NCI-H1436 treated with DMSO at 0.1 percent for 48 hours (cell line): ENCODE results near the gene APOBEC3F.
"Not testable (repeated sequence)": the region's sequence is repeated elsewhere in the genome, so short reads cannot be mapped to it uniquely, and the experiment has no call there.

Experiments
- DNase-seq: peaks from one replicate; lab custom pipeline; 2025; lab: John Stamatoyannopoulos, UW

Gene APOBEC3F

DNA sequence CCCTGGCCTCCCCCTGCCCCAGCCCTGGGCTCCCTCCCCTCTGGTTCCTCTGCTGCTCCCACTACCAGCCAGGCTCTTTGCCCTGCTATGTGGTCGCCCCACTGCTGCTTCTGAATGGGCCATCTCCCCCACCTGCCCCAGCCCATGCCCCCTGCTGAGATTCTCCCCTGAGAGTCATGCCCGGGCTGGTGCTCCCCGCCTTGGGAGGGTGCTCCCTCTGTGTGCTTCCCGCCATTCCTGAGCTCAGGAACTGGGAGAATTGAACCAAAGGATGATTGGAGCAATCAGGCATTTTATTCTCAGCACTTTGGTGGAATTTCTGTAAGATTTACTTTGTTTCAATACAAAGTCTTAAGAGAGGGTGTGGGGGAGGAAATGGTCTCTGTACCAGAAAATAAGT is 12.9 kb upstream of the APOBEC3F start:
- DNase-seq: no peak

DNA sequence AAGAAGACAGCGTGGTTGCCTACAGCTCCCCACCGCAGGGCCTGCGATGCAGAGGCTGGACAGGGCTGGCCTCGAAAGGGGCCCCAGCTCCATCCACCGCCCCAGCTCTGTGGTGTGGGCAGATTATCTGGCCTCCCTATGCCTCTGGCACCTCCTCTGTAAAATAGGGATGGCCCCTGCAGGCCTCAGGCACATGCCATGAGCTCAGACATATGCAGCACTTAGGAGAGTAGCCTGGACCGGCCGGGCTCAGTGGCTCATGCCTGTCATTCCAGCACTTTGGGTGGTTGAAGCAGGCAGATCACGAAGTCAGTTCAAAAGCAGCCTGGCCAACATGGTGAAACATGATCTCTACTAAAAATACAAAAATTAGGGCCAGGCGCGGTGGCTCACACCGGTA is 12.4 kb upstream of the APOBEC3F start:
- DNase-seq: no peak

- DNase-seq: no peak
These were observed 11.4 kb upstream of the APOBEC3F start for GRCh38 chr22:39029227-39029626.

DNA sequence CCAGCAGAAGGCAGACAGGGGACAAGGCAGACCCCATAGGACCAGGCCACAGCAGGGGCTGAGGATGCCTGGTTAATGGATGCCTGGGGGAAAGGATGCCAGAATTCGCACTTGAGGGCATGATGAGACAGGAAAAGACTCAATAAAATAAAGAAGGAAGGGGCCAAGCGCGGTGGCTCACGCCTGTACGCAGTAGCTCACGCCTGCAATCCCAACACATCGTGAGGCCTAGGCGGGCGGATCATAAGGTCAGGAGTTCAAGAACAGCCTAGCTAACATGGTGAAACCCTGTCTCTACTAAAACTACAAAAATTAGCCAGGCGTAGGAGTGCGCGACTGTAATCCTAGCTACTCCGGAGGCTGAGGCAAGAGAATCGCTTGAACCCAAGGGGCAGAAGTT is 10.0 kb upstream of the APOBEC3F start:
- DNase-seq: no peak

DNA sequence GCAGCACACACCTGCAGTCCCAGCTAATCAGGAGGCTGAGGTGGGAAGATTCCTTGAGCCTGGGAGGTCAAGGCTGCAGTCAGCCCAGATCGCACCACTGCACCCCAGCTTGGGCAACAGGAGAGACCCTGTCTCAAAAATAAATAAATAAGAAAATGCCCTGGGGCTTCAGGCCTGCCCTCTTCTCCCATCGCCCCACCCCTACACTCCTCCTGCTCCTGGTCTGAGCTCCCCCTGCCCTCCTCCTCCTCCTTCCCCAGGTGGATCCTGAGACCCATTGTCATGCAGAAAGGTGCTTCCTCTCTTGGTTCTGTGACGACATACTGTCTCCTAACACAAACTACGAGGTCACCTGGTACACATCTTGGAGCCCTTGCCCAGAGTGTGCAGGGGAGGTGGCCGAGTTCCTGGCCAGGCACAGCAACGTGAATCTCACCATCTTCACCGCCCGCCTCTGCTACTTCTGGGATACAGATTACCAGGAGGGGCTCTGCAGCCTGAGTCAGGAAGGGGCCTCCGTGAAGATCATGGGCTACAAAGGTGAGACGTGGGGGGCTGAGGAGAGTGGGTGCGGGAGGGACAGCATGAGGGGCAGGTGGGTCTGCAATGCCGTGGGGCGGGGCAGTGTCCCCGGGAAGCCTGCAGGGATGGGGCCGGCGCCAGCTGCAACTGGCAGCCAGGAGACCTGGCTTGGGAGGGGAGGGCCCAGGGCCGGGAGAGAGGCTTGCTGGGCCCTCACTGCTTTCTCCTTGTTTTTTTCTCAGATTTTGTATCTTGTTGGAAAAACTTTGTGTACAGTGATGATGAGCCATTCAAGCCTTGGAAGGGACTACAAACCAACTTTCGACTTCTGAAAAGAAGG is 9.0 kb upstream of the APOBEC3F start:
- not testable (repeated sequence) for DNase-seq

DNA sequence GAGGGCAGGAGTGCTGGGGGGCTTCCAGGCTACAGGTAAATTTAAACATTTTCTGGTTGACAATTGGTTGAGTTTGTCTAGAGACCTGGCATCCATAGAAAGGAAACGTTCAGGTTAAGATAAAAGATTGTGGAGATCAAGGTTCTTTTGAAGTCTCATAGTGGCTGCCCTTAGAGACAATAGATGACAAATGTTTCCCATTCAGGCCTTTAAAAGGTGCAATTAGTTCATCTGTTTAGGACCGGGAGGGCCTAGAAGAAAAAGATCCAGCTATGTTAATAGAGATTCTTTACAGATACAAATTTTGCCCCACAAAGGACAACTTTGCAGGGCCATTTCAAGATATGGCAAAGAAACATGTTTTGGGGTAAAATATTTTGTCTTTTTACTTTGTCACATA is 3.6 kb upstream of the APOBEC3F start:
- not testable (repeated sequence) for DNase-seq

GRCh38 chr22:39039306-39040126 is 1.1 kb upstream of the APOBEC3F start:
- no peak for DNase-seq

GRCh38 chr22:39040155-39040537 is 518 bp upstream of the APOBEC3F start:
- not testable (repeated sequence) for DNase-seq

- no peak for DNase-seq
These were observed 1.2 kb downstream of the APOBEC3F start for GRCh38 chr22:39041908-39042307.

DNA sequence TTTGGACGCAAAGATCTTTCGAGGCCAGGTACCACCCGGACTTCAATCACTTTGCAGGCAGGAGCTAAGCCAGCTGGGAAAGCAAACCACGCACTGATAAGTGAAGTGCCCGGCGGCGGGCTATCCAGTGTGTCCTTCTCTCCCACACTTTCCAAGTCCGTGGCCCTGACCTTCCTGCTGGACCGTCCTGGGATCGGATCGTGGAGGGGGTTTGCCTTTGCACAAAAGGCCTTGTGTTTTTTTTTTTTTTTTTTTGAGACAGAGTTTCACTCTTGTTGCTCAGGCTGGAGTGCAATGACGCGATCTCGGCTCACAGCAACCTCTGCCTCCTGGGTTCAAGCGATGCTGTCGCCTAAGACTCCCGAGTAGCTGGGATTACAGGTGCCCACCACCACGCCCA is 2.4 kb downstream of the APOBEC3F start:
- not testable (repeated sequence) for DNase-seq

- not testable (repeated sequence) for DNase-seq
These were observed 4.5 kb downstream of the APOBEC3F start for GRCh38 chr22:39045136-39045535.

DNA sequence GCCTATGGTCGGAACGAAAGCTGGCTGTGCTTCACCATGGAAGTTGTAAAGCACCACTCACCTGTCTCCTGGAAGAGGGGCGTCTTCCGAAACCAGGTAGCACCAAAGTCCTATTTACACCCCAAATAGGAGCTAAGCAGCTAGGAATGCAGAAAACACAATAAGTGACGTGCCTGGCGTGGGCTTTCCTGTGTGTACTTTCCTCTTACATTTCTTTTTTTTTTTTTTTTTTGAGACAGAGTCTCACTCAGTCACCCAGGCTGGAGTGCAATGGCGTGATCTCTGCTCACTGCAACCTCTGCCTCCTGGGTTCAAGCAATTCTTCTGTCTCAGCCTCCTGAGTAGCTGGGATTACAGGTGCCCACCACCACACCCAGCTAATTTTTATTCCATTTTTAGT is 8.8 kb downstream of the APOBEC3F start:
- DNase-seq: not testable (repeated sequence)

DNA sequence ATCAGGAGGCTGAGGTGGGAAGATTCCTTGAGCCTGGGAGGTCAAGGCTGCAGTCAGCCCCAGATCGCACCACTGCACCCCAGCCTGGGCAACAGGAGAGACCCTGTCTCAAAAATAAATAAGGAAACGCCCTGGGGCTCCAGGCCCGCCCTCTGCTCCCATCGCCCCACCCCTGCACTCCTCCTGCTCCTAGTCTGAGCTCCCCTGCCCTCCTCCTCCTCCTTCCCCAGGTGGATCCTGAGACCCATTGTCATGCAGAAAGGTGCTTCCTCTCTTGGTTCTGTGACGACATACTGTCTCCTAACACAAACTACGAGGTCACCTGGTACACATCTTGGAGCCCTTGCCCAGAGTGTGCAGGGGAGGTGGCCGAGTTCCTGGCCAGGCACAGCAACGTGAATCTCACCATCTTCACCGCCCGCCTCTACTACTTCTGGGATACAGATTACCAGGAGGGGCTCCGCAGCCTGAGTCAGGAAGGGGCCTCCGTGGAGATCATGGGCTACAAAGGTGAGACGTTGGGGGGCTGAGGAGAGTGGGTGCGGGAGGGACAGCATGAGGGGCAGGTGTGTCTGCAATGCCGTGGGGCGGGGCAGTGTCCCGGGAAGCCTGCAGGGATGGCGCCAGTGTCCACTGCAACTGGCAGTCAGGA is 11.3 kb downstream of the APOBEC3F start:
- not testable (repeated sequence) for DNase-seq

DNA sequence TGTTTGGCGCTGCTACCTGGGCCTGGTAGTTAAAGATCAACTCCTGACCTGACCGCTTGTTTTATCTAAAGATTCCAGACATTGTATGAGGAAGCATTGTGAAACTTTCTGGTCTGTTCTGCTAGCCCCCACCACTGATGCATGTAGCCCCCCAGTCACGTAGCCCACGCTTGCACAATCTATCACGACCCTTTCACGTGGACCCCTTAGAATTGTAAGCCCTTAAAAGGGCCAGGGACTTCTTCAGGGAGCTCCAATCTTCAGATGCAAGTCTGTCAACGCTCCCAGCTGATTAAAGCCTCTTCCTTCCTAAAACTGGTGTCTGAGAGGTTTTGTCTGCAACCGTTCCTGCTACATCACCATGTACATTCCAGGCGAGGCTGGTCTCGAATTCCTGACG is 15.0 kb downstream of the APOBEC3F start:
- DNase-seq: no peak

GRCh38 chr22:39061290-39061689 is 20.6 kb downstream of the APOBEC3F start:
- DNase-seq: not testable (repeated sequence)

DNA sequence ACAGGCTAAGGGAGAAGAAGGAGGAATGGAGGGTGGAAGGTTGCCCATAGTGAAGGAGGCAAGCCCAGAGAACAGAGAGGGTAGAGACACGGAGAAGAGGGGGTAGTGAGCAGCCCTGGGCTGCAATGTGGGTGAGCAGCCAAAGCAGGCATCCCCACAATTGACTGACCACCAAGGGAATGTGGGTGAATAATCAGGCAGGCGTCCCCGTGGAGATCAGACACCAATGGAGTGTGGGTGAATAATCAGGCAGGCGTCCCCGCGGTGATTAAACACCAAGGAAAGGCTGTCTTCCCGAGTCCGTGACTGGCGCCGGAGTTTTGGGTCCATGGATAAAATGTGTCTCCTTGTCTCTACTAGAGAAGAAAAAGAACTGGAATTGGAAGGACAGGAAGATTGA is 21.3 kb downstream of the APOBEC3F start:
- DNase-seq: not testable (repeated sequence)

DNA sequence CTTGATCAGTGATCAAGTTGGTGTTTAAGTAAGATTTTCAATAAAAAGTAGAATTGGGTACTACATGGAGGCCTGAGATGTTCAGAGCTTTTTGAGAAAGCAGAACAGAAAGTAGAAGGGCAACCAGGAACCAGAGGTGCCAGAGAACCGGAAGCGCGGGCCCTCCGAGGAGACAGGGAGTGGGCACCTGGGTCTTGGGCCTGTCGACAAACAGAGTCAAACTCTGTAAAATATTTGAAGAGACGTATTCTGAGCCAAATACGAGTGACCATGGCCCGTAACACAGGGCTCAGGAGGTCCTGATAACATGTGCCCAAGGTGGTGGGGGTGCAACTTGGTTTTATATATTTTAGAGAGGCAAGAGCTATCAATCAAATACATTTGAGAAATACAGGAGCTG is 23.2 kb downstream of the APOBEC3F start:
- DNase-seq: not testable (repeated sequence)

GRCh38 chr22:39066442-39067276 is 26.0 kb downstream of the APOBEC3F start:
- not testable (repeated sequence) for DNase-seq

GRCh38 chr22:39068033-39068785 is 27.5 kb downstream of the APOBEC3F start:
- no peak for DNase-seq

GRCh38 chr22:39070186-39070585 is 29.5 kb downstream of the APOBEC3F start:
- DNase-seq: no peak

- DNase-seq: not testable (repeated sequence)
These were observed 31.9 kb downstream of the APOBEC3F start for GRCh38 chr22:39072581-39072981.
